UCSD-AML1 (cell line): ENCODE data around the gene NTRK2.
"Not testable (repeated sequence)": the region's sequence is repeated elsewhere in the genome, so short reads cannot be mapped to it uniquely, and the experiment has no call there.

ENCODE experiments used
- DNase-seq: peaks from one replicate; lab custom pipeline; 2025; ENCODE audit not compliant: unreplicated experiment; lab: John Stamatoyannopoulos, UW

Gene NTRK2

GRCh38 chr9:85046475-85046874, 376.9 kb downstream of the NTRK2 start:
- DNase-seq: no peak

- DNase-seq: no peak
Measured at GRCh38 chr9:85053206-85053786, 383.8 kb downstream of the NTRK2 start.

GRCh38 chr9:85054017-85054416, 384.5 kb downstream of the NTRK2 start:
- no peak for DNase-seq

GRCh38 chr9:85055506-85056202, 386.1 kb downstream of the NTRK2 start:
- no peak for DNase-seq

- no peak for DNase-seq
Measured at GRCh38 chr9:85056203-85056572, 386.7 kb downstream of the NTRK2 start.

GRCh38 chr9:85061969-85062368, 392.4 kb downstream of the NTRK2 start:
- no peak for DNase-seq

GRCh38 chr9:85062385-85063022, 393.0 kb downstream of the NTRK2 start:
- DNase-seq: no peak

- no peak for DNase-seq
Measured at GRCh38 chr9:85064811-85065371, 395.4 kb downstream of the NTRK2 start.

- no peak for DNase-seq
Measured at GRCh38 chr9:85067792-85068191, 398.3 kb downstream of the NTRK2 start.

GRCh38 chr9:85069421-85069820, 399.9 kb downstream of the NTRK2 start:
- DNase-seq: not testable (repeated sequence)
